ENCODE measurements around the gene CCDC149.

DNA sequence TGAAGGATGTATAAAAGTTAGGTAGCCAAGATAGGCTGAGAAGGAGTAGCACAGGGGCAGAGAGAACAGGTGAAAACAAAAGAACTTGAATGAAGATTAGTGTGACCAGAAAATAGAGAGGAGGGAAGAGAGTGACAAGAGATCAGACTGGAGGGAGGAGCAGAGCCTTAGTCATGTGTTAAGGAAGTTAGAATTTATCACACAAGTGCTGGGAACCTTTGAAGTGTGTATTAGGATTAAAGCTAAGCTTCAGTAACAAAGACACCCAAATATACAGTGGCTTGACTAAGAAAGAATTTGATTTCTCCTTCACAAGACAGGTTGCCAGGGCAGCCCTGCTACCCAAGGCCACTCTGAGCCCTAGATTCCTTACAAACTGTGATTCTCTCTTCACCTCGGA is 10.7 kb upstream of the CCDC149 start:
- TF ChIP-seq POLR2A (IDR thresholded peaks at IDR 0.05; ENCODE audit: control extremely low read depth in 1 of 2, low read depth in 2 of 2, low read length in 2 of 2) (no peak), CHD1 (IDR thresholded peaks at IDR 0.05; ENCODE audit: low read depth, low read length) (no peak), CTCF (IDR thresholded peaks at IDR 0.05; ENCODE audit: control extremely low read depth in 1 of 3, insufficient read depth in 1 of 3, low read depth in 1 of 3, low read length in 3 of 3) (no peak), GTF2F1 (IDR thresholded peaks at IDR 0.05; ENCODE audit: borderline replicate concordance, low read depth, low read length) (no peak), SRF (IDR thresholded peaks at IDR 0.05; ENCODE audit: low read depth, low read length) (no peak), TAF1 (IDR thresholded peaks at IDR 0.05; ENCODE audit: low read depth, low read length) (no peak), EP300 (IDR thresholded peaks at IDR 0.05; ENCODE audit: borderline replicate concordance in 1 of 2, low read depth in 2 of 2, low read length in 2 of 2) (no peak), YY1 (IDR thresholded peaks at IDR 0.05; ENCODE audit: low read depth, low read length) (no peak), EZH2 (IDR thresholded peaks at IDR 0.05; ENCODE audit: low read depth, low read length, severe bottlenecking) (no peak), CREB1 (IDR thresholded peaks at IDR 0.05) (no peak), TAF7 (optimal IDR thresholded peaks at IDR 0.05; ENCODE audit: borderline replicate concordance, low read depth, low read length) (no peak)
